ENCODE data around the gene AOPEP.

Gene AOPEP

GRCh38 chr9:95062596-95063065 lies 336.1 kb downstream of the AOPEP start:
- no peak overlapping the region for H3K4me3 ChIP-seq (ENCODE audit: low read length)
- H3K4me1 ChIP-seq (ENCODE audit: low read length): no peaks in the 10 kb centered on the region
- H3K27ac ChIP-seq (ENCODE audit: low read length): no peak overlapping the region
- H2AFZ ChIP-seq (ENCODE audit: low read depth, low read length): no peak overlapping the region
- H3K9me3 ChIP-seq (ENCODE audit: insufficient read depth, low read length): no peaks in the 10 kb centered on the region
- no peak overlapping the region for H3K9ac ChIP-seq (ENCODE audit: low read length)
- TF ChIP-seq CTCF (IDR thresholded peaks at IDR 0.05; ENCODE audit: low read depth, low read length): no peak
- TF ChIP-seq EZH2phosphoT487 (IDR thresholded peaks at IDR 0.05; ENCODE audit: low read depth): no peak
- H3K79me2 ChIP-seq (ENCODE audit: low read length): no peaks in the 10 kb centered on the region
- H4K20me1 ChIP-seq (ENCODE audit: insufficient read depth, low read length): no peaks in the 10 kb centered on the region
- no peaks in the 10 kb centered on the region for H3K36me3 ChIP-seq (replicated peaks; ENCODE audit: low read depth, low read length)
- H3K4me2 ChIP-seq (ENCODE audit: low read length): no peak overlapping the region
- H3K27me3 ChIP-seq (ENCODE audit: low read depth, low read length): no peaks in the 10 kb centered on the region

GRCh38 chr9:95063300-95063699 lies 336.8 kb downstream of the AOPEP start:
- H3K36me3 ChIP-seq (replicated peaks; ENCODE audit: low read depth, low read length): no peaks in the 10 kb centered on the region
- no peaks in the 10 kb centered on the region for H3K27me3 ChIP-seq (ENCODE audit: low read depth, low read length)
- H3K27ac ChIP-seq (ENCODE audit: low read length): no peak overlapping the region
- H2AFZ ChIP-seq (ENCODE audit: low read depth, low read length): no peak overlapping the region
- no peak overlapping the region for H3K4me2 ChIP-seq (ENCODE audit: low read length)
- no peaks in the 10 kb centered on the region for H4K20me1 ChIP-seq (ENCODE audit: insufficient read depth, low read length)
- no peak overlapping the region for H3K9ac ChIP-seq (ENCODE audit: low read length)
- H3K79me2 ChIP-seq (ENCODE audit: low read length): no peaks in the 10 kb centered on the region
- no peak overlapping the region for H3K4me3 ChIP-seq (ENCODE audit: low read length)
- no peaks in the 10 kb centered on the region for H3K9me3 ChIP-seq (ENCODE audit: insufficient read depth, low read length)
- H3K4me1 ChIP-seq (ENCODE audit: low read length): no peaks in the 10 kb centered on the region
- no peak for TF ChIP-seq CTCF (IDR thresholded peaks at IDR 0.05; ENCODE audit: low read depth, low read length)
- no peak for TF ChIP-seq EZH2phosphoT487 (IDR thresholded peaks at IDR 0.05; ENCODE audit: low read depth)

- no peak overlapping the region for H2AFZ ChIP-seq (ENCODE audit: low read depth, low read length)
- TF ChIP-seq EZH2phosphoT487 (IDR thresholded peaks at IDR 0.05; ENCODE audit: low read depth) (no peak), CTCF (IDR thresholded peaks at IDR 0.05; ENCODE audit: low read depth, low read length) (no peak)
- H3K9me3 ChIP-seq (ENCODE audit: insufficient read depth, low read length): no peaks in the 10 kb centered on the region
- no peaks in the 10 kb centered on the region for H3K4me1 ChIP-seq (ENCODE audit: low read length)
- no peaks in the 10 kb centered on the region for H3K79me2 ChIP-seq (ENCODE audit: low read length)
- no peak overlapping the region for H3K4me2 ChIP-seq (ENCODE audit: low read length)
- H3K27me3 ChIP-seq (ENCODE audit: low read depth, low read length): no peaks in the 10 kb centered on the region
- H3K4me3 ChIP-seq (ENCODE audit: low read length): no peak overlapping the region
- no peak overlapping the region for H3K27ac ChIP-seq (ENCODE audit: low read length)
- no peaks in the 10 kb centered on the region for H4K20me1 ChIP-seq (ENCODE audit: insufficient read depth, low read length)
- no peak overlapping the region for H3K9ac ChIP-seq (ENCODE audit: low read length)
- no peaks in the 10 kb centered on the region for H3K36me3 ChIP-seq (replicated peaks; ENCODE audit: low read depth, low read length)
These were observed 338.7 kb downstream of the AOPEP start for GRCh38 chr9:95065224-95065623.

- Histone ChIP-seq H4K20me1 (ENCODE audit: insufficient read depth, low read length) (no peaks in the 10 kb centered on the region), H3K9me3 (ENCODE audit: insufficient read depth, low read length) (no peaks in the 10 kb centered on the region), H3K4me2 (ENCODE audit: low read length) (no peak overlapping the region), H3K79me2 (ENCODE audit: low read length) (no peaks in the 10 kb centered on the region), H2AFZ (ENCODE audit: low read depth, low read length) (no peak overlapping the region), H3K4me3 (ENCODE audit: low read length) (no peak overlapping the region), H3K27ac (ENCODE audit: low read length) (no peak overlapping the region), H3K4me1 (ENCODE audit: low read length) (no peaks in the 10 kb centered on the region), H3K36me3 (replicated peaks; ENCODE audit: low read depth, low read length) (no peaks in the 10 kb centered on the region), H3K27me3 (ENCODE audit: low read depth, low read length) (no peaks in the 10 kb centered on the region), H3K9ac (ENCODE audit: low read length) (no peak overlapping the region)
- TF ChIP-seq EZH2phosphoT487 (IDR thresholded peaks at IDR 0.05; ENCODE audit: low read depth) (no peak), CTCF (IDR thresholded peaks at IDR 0.05; ENCODE audit: low read depth, low read length) (no peak)
These were observed 340.6 kb downstream of the AOPEP start for GRCh38 chr9:95067057-95067456.

Measured in OCI-LY3 (cell line).